ENCODE results near the gene BBS9. TPM values are rescaled to one million over a fixed set of nuclear protein-coding genes. Genes with fewer than 3 reads are reported as not detected.

BBS9 gene
- total and polyA plus RNA-seq, 2 of the 4 experiments (the other 2 are of a cell fraction) = 7.9 to 9.5 TPM

DNA sequence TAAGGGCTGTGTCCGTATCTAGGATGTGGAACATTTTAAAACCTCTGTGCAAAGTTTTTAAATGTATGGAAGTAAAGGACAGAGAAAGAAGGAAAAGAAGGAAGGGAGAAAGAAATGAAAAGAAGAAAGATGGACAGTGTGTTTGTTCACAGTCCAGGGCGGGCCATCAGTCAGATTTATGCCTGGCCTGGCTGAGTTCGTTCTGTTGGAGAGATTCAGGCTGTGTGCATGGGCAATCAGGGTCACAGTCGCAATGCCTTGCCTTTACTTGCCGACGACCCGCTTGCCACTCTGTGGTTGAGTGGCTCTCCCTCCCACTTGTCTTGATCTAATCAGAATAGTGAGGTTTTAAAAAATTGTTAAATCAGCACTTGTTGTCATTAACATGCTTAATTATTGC lies 406.6 kb downstream of the BBS9 start:
- Histone ChIP-seq H2BK5ac (ENCODE audit: low read depth, low read length, poor library complexity, severe bottlenecking) (no peak overlapping the region), H2AK9ac (replicated peaks; ENCODE audit: low read depth, low read length, poor library complexity) (no peak overlapping the region), H3K18ac (ENCODE audit: low read depth, low read length) (peak overlapping the region; percentile 29; the same call in 1 of the 2 replicates), H2AK5ac (ENCODE audit: low read depth, low read length) (no peak overlapping the region), H4K20me1 (ENCODE audit: insufficient read depth, low read length) (no peaks in the 10 kb centered on the region), H3K9me3 (ENCODE audit: control insufficient read depth, insufficient read depth, low read length) (no peaks in the 10 kb centered on the region), H2BK120ac (ENCODE audit: low read depth, low read length) (no peak overlapping the region), H3K4me1 (ENCODE audit: control insufficient read depth, insufficient read depth, low read length) (peaks cover 6% of the 10 kb centered on the region), H3K4me2 (ENCODE audit: low read depth, low read length) (no peak overlapping the region), H3K27ac (ENCODE audit: insufficient read depth, low read length) (no peak overlapping the region), H3K9ac (ENCODE audit: low read depth, low read length) (no peak overlapping the region), H3K36me3 (ENCODE audit: control insufficient read depth, insufficient read depth, low read length) (no peaks in the 10 kb centered on the region), H4K91ac (ENCODE audit: insufficient read depth, low read depth, low read length) (no peak overlapping the region), H2BK15ac (ENCODE audit: low read depth, low read length) (no peak overlapping the region), H3K56ac (ENCODE audit: extremely low read depth, insufficient read depth, low read length) (no peak overlapping the region), H3K14ac (replicated peaks; ENCODE audit: low read depth, low read length) (no peak overlapping the region), H2AFZ (replicated peaks; ENCODE audit: low read length, poor library complexity) (no peak overlapping the region), H3K23ac (ENCODE audit: low read depth, low read length) (no peak overlapping the region), H4K5ac (ENCODE audit: low read depth, low read length) (peak overlapping the region; percentile 42; the same call in 1 of the 2 replicates), H3K9me1 (ENCODE audit: insufficient read depth, low read length) (peaks cover 4% of the 10 kb centered on the region; the same call in 1 of the 2 replicates), H3K4ac (ENCODE audit: low read depth, low read length) (no peak overlapping the region), H3K27me3 (ENCODE audit: control insufficient read depth, insufficient read depth, low read length) (no peaks in the 10 kb centered on the region), H3K4me3 (ENCODE audit: insufficient read depth, low read depth, low read length) (no peak overlapping the region), H4K8ac (ENCODE audit: low read depth in 2 of 2, low read length in 2 of 2) (no peak overlapping the region), H2BK20ac (ENCODE audit: low read depth, low read length) (no peak overlapping the region), H3K79me1 (ENCODE audit: low read depth in 1 of 2, low read length in 2 of 2) (no peaks in the 10 kb centered on the region)
- DNase-seq (no peak), ATAC-seq (ENCODE audit: low read depth) (no peak)
- CTCF ChIA-PET = no interaction called here
- in situ Hi-C loops (cut with MboI; ENCODE audit: low sequenced_read_pairs) (no loop called here), intact Hi-C loops (cut with micrococcal nuclease) (no loop called here), dilution Hi-C loops (cut with HindIII; ENCODE audit: low sequenced_read_pairs, unreplicated experiment) (no loop called here)
- TF ChIP-seq CHD1 (IDR thresholded peaks at IDR 0.05; ENCODE audit: low read depth, low read length) = no peak
- no peak for TF ChIP-seq FOS (IDR thresholded peaks at IDR 0.05; ENCODE audit: low read depth, low read length)
- no peak for TF ChIP-seq BHLHE40 (IDR thresholded peaks at IDR 0.05; ENCODE audit: low read depth, low read length)
- no peak for TF ChIP-seq MAZ (IDR thresholded peaks at IDR 0.05; ENCODE audit: borderline replicate concordance, low read depth, low read length)
- no peak for TF ChIP-seq SMC3 (IDR thresholded peaks at IDR 0.05; ENCODE audit: low read depth, low read length)
- TF ChIP-seq USF2 (IDR thresholded peaks at IDR 0.05; ENCODE audit: low read depth, low read length) = no peak
- TF ChIP-seq MAFK (IDR thresholded peaks at IDR 0.05; ENCODE audit: low read depth, low read length) = no peak
- no peak for TF ChIP-seq CEBPB (IDR thresholded peaks at IDR 0.05; ENCODE audit: low read depth, low read length)
- no peak for TF ChIP-seq RFX5 (IDR thresholded peaks at IDR 0.05; ENCODE audit: low read depth, low read length)
- TF ChIP-seq MXI1 (IDR thresholded peaks at IDR 0.05; ENCODE audit: borderline replicate concordance, low read depth, low read length) = no peak
- TF ChIP-seq RCOR1 (IDR thresholded peaks at IDR 0.05; ENCODE audit: insufficient replicate concordance, low read length) = no peak
- no peak for TF ChIP-seq CTCF (conservative IDR thresholded peaks at IDR 0.05; ENCODE audit: low read depth, low read length)
- TF ChIP-seq POLR2A (IDR thresholded peaks at IDR 0.05; ENCODE audit: low read depth, low read length) = no peak
- no peak for TF ChIP-seq RAD21 (IDR thresholded peaks at IDR 0.05; ENCODE audit: low read length)
- WGBS, 2 experiments (ENCODE audit: extremely low coverage in 2 of 2, insufficient read length in 1 of 2) = 100% methylated on average over 1 of the region's 7 CpGs; no CpG with 5 or more reads in 1 of the 2 experiments
- no TSS peak for BruUV-seq (replicated peaks)
- POLR2A ChIA-PET (ENCODE audit: unreplicated experiment) = no interaction called here
